ENCODE data around the gene GGA3.

DNA sequence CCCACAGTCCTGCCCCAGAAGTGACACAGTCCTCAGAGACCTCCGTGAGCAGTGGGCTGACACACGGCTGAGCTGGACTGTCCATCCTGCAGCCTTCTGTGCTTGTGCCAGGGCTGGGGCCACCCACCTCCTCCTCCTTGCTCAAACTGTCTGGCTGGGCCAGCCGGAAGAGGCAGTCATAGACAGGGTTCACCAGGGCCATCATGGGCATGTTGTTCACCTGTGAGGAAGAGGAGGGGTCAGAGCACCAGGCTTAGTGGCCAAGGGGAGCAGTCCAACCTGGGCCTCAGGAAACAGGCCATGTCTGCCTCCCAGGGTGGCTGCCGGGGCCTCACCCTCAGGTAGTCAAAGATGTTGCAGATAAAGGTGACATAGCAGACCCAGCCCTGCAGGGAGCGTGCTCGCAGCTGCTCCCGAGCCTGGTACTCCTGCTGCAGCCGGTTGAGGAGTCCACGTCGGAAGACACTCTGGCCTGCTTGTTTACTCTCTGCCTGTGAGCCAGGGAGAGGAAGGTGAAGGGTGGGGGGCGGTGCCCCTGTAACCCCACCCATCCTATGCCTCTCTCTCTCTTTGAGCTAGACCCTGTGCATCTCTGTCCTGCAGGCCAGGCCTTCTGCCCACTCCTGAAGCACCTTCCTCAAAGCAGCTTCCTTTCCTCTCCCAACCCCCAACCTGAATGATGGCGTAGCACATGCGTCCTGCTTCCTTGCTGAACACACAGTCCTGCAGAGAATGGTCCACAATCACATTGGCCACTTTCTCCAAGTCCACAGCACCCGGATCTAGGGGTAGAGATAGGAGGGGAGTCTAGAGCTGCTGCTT is 6.2 kb upstream of the GGA3 start:
- TF ChIP-seq, protein P1, sequence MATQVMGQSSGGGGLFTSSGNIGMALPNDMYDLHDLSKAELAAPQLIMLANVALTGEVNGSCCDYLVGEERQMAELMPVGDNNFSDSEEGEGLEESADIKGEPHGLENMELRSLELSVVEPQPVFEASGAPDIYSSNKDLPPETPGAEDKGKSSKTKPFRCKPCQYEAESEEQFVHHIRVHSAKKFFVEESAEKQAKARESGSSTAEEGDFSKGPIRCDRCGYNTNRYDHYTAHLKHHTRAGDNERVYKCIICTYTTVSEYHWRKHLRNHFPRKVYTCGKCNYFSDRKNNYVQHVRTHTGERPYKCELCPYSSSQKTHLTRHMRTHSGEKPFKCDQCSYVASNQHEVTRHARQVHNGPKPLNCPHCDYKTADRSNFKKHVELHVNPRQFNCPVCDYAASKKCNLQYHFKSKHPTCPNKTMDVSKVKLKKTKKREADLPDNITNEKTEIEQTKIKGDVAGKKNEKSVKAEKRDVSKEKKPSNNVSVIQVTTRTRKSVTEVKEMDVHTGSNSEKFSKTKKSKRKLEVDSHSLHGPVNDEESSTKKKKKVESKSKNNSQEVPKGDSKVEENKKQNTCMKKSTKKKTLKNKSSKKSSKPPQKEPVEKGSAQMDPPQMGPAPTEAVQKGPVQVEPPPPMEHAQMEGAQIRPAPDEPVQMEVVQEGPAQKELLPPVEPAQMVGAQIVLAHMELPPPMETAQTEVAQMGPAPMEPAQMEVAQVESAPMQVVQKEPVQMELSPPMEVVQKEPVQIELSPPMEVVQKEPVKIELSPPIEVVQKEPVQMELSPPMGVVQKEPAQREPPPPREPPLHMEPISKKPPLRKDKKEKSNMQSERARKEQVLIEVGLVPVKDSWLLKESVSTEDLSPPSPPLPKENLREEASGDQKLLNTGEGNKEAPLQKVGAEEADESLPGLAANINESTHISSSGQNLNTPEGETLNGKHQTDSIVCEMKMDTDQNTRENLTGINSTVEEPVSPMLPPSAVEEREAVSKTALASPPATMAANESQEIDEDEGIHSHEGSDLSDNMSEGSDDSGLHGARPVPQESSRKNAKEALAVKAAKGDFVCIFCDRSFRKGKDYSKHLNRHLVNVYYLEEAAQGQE (IDR thresholded peaks at IDR 0.05; ENCODE audit: insufficient read depth in 1 of 2, low read depth in 2 of 2, low read length in 1 of 2), result no peak
- TF ChIP-seq, protein P2, sequence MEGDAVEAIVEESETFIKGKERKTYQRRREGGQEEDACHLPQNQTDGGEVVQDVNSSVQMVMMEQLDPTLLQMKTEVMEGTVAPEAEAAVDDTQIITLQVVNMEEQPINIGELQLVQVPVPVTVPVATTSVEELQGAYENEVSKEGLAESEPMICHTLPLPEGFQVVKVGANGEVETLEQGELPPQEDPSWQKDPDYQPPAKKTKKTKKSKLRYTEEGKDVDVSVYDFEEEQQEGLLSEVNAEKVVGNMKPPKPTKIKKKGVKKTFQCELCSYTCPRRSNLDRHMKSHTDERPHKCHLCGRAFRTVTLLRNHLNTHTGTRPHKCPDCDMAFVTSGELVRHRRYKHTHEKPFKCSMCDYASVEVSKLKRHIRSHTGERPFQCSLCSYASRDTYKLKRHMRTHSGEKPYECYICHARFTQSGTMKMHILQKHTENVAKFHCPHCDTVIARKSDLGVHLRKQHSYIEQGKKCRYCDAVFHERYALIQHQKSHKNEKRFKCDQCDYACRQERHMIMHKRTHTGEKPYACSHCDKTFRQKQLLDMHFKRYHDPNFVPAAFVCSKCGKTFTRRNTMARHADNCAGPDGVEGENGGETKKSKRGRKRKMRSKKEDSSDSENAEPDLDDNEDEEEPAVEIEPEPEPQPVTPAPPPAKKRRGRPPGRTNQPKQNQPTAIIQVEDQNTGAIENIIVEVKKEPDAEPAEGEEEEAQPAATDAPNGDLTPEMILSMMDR (IDR thresholded peaks at IDR 0.05), result no peak
- no peak; the same call in 1 of the 2 replicates for TF ChIP-seq POLR2AphosphoS5 (IDR thresholded peaks at IDR 0.05; ENCODE audit: low read depth, low read length)
- no peak for TF ChIP-seq TCF7L2 (IDR thresholded peaks at IDR 0.05; ENCODE audit: low read depth, low read length)
- TF ChIP-seq SIN3A (IDR thresholded peaks at IDR 0.05; ENCODE audit: borderline replicate concordance, insufficient read depth, low read depth, low read length), result no peak

All from Panc1 (cell line).